Measurements from ENCODE around the gene PRELP.

GRCh38 chr1:203463469-203464062, 12.0 kb upstream of the PRELP start:
- TF ChIP-seq GATA3 (IDR thresholded peaks at IDR 0.05; ENCODE audit: low read depth, low read length) (no peak), GATA2 (IDR thresholded peaks at IDR 0.05; ENCODE audit: low read depth, low read length) (no peak)

Measured in SH-SY5Y (cell line).